Bronchial epithelial cell (primary cell): Measurements from ENCODE around the gene PTPRD. TPM values are rescaled to one million over a fixed set of nuclear protein-coding genes. Genes with fewer than 3 reads are reported as not detected.

ENCODE experiments used
- DNase-seq: peaks from one replicate; pipeline ENCODE4 v3.0.0-alpha.2; 2010; ENCODE audit warnings: low read depth
- FAIRE-seq: peaks from 2 replicates; lab custom pipeline; 2011; peaks lifted over from hg19 to GRCh38; lab: Jason Lieb, UNC
- H3K27me3 ChIP-seq: 2 replicates; pipeline ENCODE4 v1.5.1; 2011; ENCODE audit warnings: low read length; ENCODE audit not compliant: control insufficient read depth, insufficient read depth
- H3K36me3 ChIP-seq: 2 replicates; pipeline ENCODE4 v1.5.1; 2011; ENCODE audit warnings: low read length; ENCODE audit not compliant: control insufficient read depth, insufficient read depth
- H3K4me3 ChIP-seq: 2 replicates; pipeline ENCODE4 v1.5.1; 2011; ENCODE audit warnings: mild to moderate bottlenecking, low read depth, low read length, control low read depth
- total RNA-seq: library from RNA; depleted of rRNA; stranded (reverse); fragments of >200 nt; gene quantifications from 2 replicates; pipeline ENCODE4 v1.2.1, GENCODE V29; 2014
- TF ChIP-seq, protein P1 (sequence below): IDR thresholded peaks from 2 replicates; pipeline ENCODE4 v1.5.1; 2011; ENCODE audit warnings: mild to moderate bottlenecking, moderate library complexity, low read length, control low read depth, inconsistent platforms; ENCODE audit not compliant: insufficient read depth, severe bottlenecking

PTPRD gene
- total RNA-seq, 1 donor from 2014 or later = 2.9 TPM

- Histone ChIP-seq H3K27me3 (no peaks in the 10 kb centered on the region), H3K36me3 (no peaks in the 10 kb centered on the region), H3K4me3 (no peak overlapping the region)
- DNase-seq (no peak), FAIRE-seq (no peak)
- TF ChIP-seq, protein P1, sequence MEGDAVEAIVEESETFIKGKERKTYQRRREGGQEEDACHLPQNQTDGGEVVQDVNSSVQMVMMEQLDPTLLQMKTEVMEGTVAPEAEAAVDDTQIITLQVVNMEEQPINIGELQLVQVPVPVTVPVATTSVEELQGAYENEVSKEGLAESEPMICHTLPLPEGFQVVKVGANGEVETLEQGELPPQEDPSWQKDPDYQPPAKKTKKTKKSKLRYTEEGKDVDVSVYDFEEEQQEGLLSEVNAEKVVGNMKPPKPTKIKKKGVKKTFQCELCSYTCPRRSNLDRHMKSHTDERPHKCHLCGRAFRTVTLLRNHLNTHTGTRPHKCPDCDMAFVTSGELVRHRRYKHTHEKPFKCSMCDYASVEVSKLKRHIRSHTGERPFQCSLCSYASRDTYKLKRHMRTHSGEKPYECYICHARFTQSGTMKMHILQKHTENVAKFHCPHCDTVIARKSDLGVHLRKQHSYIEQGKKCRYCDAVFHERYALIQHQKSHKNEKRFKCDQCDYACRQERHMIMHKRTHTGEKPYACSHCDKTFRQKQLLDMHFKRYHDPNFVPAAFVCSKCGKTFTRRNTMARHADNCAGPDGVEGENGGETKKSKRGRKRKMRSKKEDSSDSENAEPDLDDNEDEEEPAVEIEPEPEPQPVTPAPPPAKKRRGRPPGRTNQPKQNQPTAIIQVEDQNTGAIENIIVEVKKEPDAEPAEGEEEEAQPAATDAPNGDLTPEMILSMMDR = no peak
These were observed 863.2 kb downstream of the PTPRD start for GRCh38 chr9:9749591-9749990.

DNA sequence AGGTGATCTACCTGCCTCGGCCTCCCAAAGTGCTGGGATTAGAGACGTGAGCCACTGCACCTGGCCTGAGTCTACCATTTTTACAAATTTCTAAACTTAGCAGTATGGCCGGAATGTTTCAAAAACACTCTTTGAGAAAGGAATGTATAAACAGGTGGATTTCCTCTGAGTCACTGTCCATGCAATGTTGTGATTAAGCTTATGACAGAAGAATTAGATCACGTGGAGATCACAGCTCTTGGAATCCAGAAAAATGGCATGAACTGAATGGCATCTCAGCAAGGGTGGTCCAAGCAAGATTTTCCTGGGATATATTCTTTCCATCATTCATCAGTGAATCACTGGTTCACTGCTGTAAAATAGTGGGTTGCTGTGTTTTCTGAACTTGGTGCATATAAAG, 865.0 kb downstream of the PTPRD start:
- FAIRE-seq = no peak
- Histone ChIP-seq H3K27me3 (no peaks in the 10 kb centered on the region), H3K4me3 (no peak overlapping the region), H3K36me3 (no peaks in the 10 kb centered on the region)
- TF ChIP-seq, protein P1 = no peak
- DNase-seq = peak; percentile 20

- DNase-seq (no peak), FAIRE-seq (no peak)
- no peaks in the 10 kb centered on the region for H3K27me3 ChIP-seq
- TF ChIP-seq, protein P1 = no peak
- no peak overlapping the region for H3K4me3 ChIP-seq
- H3K36me3 ChIP-seq = no peaks in the 10 kb centered on the region
These were observed 866.0 kb downstream of the PTPRD start for GRCh38 chr9:9746826-9747225.

GRCh38 chr9:9743822-9744221, 869.0 kb downstream of the PTPRD start:
- H3K36me3 ChIP-seq = no peaks in the 10 kb centered on the region
- H3K4me3 ChIP-seq = no peak overlapping the region
- no peak for DNase-seq
- FAIRE-seq = no peak
- TF ChIP-seq, protein P1 = no peak
- H3K27me3 ChIP-seq = no peaks in the 10 kb centered on the region

GRCh38 chr9:9730174-9730573, 882.6 kb downstream of the PTPRD start:
- Histone ChIP-seq H3K27me3 (no peaks in the 10 kb centered on the region), H3K36me3 (no peaks in the 10 kb centered on the region), H3K4me3 (no peak overlapping the region)
- FAIRE-seq (no peak), DNase-seq (no peak)
- TF ChIP-seq, protein P1 = no peak

DNA sequence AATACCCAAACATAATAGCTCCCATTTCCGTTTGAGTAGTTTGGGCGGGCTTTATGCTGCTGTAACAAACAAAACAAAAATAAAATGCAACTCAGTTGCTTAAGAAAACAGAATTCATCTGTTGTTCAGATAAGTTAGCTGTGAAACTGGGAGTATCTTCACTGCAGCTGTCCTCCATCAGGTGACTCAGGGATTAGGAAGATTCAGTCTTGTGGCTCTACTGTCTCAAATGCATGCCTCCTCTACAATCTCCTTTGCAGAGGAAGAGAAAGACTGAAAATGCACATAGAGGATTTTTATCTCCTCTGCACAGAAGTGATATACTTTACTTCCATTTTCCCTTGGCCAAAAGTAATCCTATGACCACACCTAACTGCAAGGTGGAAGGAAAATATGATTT, 883.7 kb downstream of the PTPRD start:
- H3K27me3 ChIP-seq = no peaks in the 10 kb centered on the region
- no peak for DNase-seq
- no peak for FAIRE-seq
- H3K4me3 ChIP-seq = no peak overlapping the region
- TF ChIP-seq, protein P1 = no peak
- H3K36me3 ChIP-seq = no peaks in the 10 kb centered on the region
